IMR-90 (cell line): ENCODE data around the gene MRAP2. TPM values are rescaled to one million over a fixed set of nuclear protein-coding genes. Genes with fewer than 3 reads are reported as not detected.

ENCODE experiments used
- ATAC-seq: fragments of 200-7000 bp; cut with Tn5 transposase; 2 replicates; pipeline ENCODE4 v1.9.1; 2020; ENCODE audit warnings: low read depth, mild to moderate bottlenecking, moderate library complexity
- BruUV-seq: library from RNA; stranded (reverse); fragments of 400-500 nt; replicated peaks from 2 replicates; lab custom pipeline; 2021; lab: Mats Ljungman, UMichigan
- CTCF ChIA-PET: fragments of 300-600 bp; formaldehyde crosslinking; extraction: SDS; loops from one replicate; lab custom pipeline; 2021; ENCODE audit warnings: antibody characterized with exemption; lab: Yijun Ruan, JAX
- POLR2A ChIA-PET: fragments of 300-600 bp; sonication (Branson Sonifier 250); formaldehyde crosslinking; loops from one replicate; lab custom pipeline; 2022; ENCODE audit warnings: antibody characterized with exemption; ENCODE audit not compliant: unreplicated experiment; lab: Charles Lee
- DNase-seq: peaks from one replicate; pipeline ENCODE4 v3.0.0; 2013
- H2AFZ ChIP-seq: replicated peaks from 2 replicates; pipeline ENCODE3; 2013; ENCODE audit warnings: low read length, mild to moderate bottlenecking; ENCODE audit not compliant: poor library complexity
- H2AK5ac ChIP-seq: 2 replicates; pipeline ENCODE4 v1.6.1; 2013; ENCODE audit warnings: low read depth, low read length, inconsistent platforms
- H2AK9ac ChIP-seq: replicated peaks from 2 replicates; pipeline ENCODE3; 2013; ENCODE audit warnings: mild to moderate bottlenecking, low read depth, low read length, moderate library complexity; ENCODE audit not compliant: poor library complexity
- H2BK120ac ChIP-seq: 2 replicates; pipeline ENCODE4 v1.6.1; 2013; ENCODE audit warnings: low read depth, low read length, inconsistent platforms
- H2BK15ac ChIP-seq: 3 replicates; pipeline ENCODE4 v1.6.1; 2013; ENCODE audit warnings: low read depth, low read length, inconsistent platforms
- H2BK20ac ChIP-seq: 2 replicates; pipeline ENCODE4 v1.6.1; 2013; ENCODE audit warnings: low read depth, mild to moderate bottlenecking, inconsistent platforms, low read length, moderate library complexity
- H2BK5ac ChIP-seq: 2 replicates; pipeline ENCODE4 v1.6.1; 2013; ENCODE audit warnings: mild to moderate bottlenecking, low read depth, low read length, inconsistent platforms; ENCODE audit not compliant: poor library complexity, severe bottlenecking
- H3K14ac ChIP-seq: replicated peaks from 2 replicates; pipeline ENCODE4 v1.6.1; 2013; ENCODE audit warnings: low read depth, low read length, inconsistent platforms
- H3K18ac ChIP-seq: 2 replicates; pipeline ENCODE4 v1.6.1; 2013; ENCODE audit warnings: low read depth, low read length, control low read depth
- H3K23ac ChIP-seq: 2 replicates; pipeline ENCODE4 v1.6.1; 2013; ENCODE audit warnings: low read depth, low read length, inconsistent platforms
- H3K27ac ChIP-seq: 2 replicates; pipeline ENCODE4 v1.5.1; 2013; ENCODE audit warnings: mild to moderate bottlenecking, control low read depth, low read length; ENCODE audit not compliant: insufficient read depth
- H3K27me3 ChIP-seq: 2 replicates; pipeline ENCODE4 v1.6.1; 2013; ENCODE audit warnings: low read length; ENCODE audit not compliant: control insufficient read depth, insufficient read depth
- H3K36me3 ChIP-seq: 2 replicates; pipeline ENCODE4 v1.6.1; 2013; ENCODE audit warnings: low read length, mixed read lengths; ENCODE audit not compliant: control insufficient read depth, insufficient read depth
- H3K4ac ChIP-seq: 2 replicates; pipeline ENCODE4 v1.6.1; 2013; ENCODE audit warnings: low read depth, low read length, inconsistent platforms
- H3K4me1 ChIP-seq: 2 replicates; pipeline ENCODE4 v1.6.1; 2013; ENCODE audit warnings: low read length, mixed read lengths; ENCODE audit not compliant: control insufficient read depth, insufficient read depth
- H3K4me2 ChIP-seq: 2 replicates; pipeline ENCODE4 v1.6.1; 2013; ENCODE audit warnings: low read depth, mild to moderate bottlenecking, control low read depth, low read length, moderate library complexity
- H3K4me3 ChIP-seq: 2 replicates; pipeline ENCODE4 v1.5.1; 2013; ENCODE audit warnings: low read depth, mild to moderate bottlenecking, control low read depth, low read length, moderate library complexity; ENCODE audit not compliant: insufficient read depth
- H3K56ac ChIP-seq: 2 replicates; pipeline ENCODE4 v1.6.1; 2013; ENCODE audit warnings: low read length, inconsistent platforms; ENCODE audit not compliant: insufficient read depth; ENCODE audit errors: extremely low read depth
- H3K79me1 ChIP-seq, 2 experiments: 2 replicates each; pipeline ENCODE4 v1.6.1; 2013; ENCODE audit warnings: low read length in 2 of 2, inconsistent platforms in 1 of 2, low read depth in 1 of 2
- H3K9ac ChIP-seq: 2 replicates; pipeline ENCODE4 v1.6.1; 2013; ENCODE audit warnings: low read depth, low read length, control low read depth
- H3K9me1 ChIP-seq: 2 replicates; pipeline ENCODE4 v1.6.1; 2013; ENCODE audit warnings: low read length, inconsistent platforms; ENCODE audit not compliant: insufficient read depth
- H3K9me3 ChIP-seq: 2 replicates; pipeline ENCODE4 v1.6.1; 2013; ENCODE audit warnings: low read length; ENCODE audit not compliant: control insufficient read depth, insufficient read depth
- H4K20me1 ChIP-seq: 2 replicates; pipeline ENCODE4 v1.6.1; 2013; ENCODE audit warnings: low read length, inconsistent platforms; ENCODE audit not compliant: insufficient read depth
- H4K5ac ChIP-seq: 2 replicates; pipeline ENCODE4 v1.6.1; 2013; ENCODE audit warnings: mild to moderate bottlenecking, low read depth, low read length, control low read depth
- H4K8ac ChIP-seq, 2 experiments: 2 replicates each; pipeline ENCODE4 v1.6.1; 2013; ENCODE audit warnings: low read depth in 2 of 2, low read length in 2 of 2, control low read depth in 1 of 2, inconsistent platforms in 1 of 2
- H4K91ac ChIP-seq: 2 replicates; pipeline ENCODE4 v1.6.1; 2013; ENCODE audit warnings: low read depth, low read length, inconsistent platforms; ENCODE audit not compliant: insufficient read depth
- BHLHE40 ChIP-seq: fragments of 150-350 bp; IDR thresholded peaks from 2 replicates; pipeline ENCODE4 v1.6.1; 2016; ENCODE audit warnings: mild to moderate bottlenecking, low read depth, low read length
- CEBPB ChIP-seq: IDR thresholded peaks from 2 replicates; pipeline ENCODE4 v1.6.1; 2012; ENCODE audit warnings: low read depth, low read length, improper control_type of control experiment
- CHD1 ChIP-seq: IDR thresholded peaks from 2 replicates; pipeline ENCODE4 v1.6.1; 2012; ENCODE audit warnings: low read depth, low read length, improper control_type of control experiment
- FOS ChIP-seq: fragments of 150-350 bp; IDR thresholded peaks from 2 replicates; pipeline ENCODE4 v1.6.1; 2016; ENCODE audit warnings: low read depth, low read length
- MAFK ChIP-seq: IDR thresholded peaks from 2 replicates; pipeline ENCODE4 v1.6.1; 2012; ENCODE audit warnings: low read depth, low read length, improper control_type of control experiment
- MAZ ChIP-seq: IDR thresholded peaks from 2 replicates; pipeline ENCODE4 v1.6.1; 2012; ENCODE audit warnings: low read depth, mild to moderate bottlenecking, low read length, improper control_type of control experiment, moderate library complexity, borderline replicate concordance
- NFE2L2 ChIP-seq: fragments of 150-350 bp; IDR thresholded peaks from 2 replicates; pipeline ENCODE4 v1.6.1; 2016; ENCODE audit warnings: low read depth, mild to moderate bottlenecking, low read length
- POLR2A ChIP-seq: IDR thresholded peaks from 2 replicates; pipeline ENCODE4 v1.6.1; 2012; ENCODE audit warnings: mild to moderate bottlenecking, low read depth, low read length
- RCOR1 ChIP-seq: IDR thresholded peaks from 2 replicates; pipeline ENCODE4 v1.6.1; 2012; ENCODE audit warnings: mild to moderate bottlenecking, low read length, improper control_type of control experiment; ENCODE audit not compliant: insufficient replicate concordance
- WGBS, 2 experiments: methylation state at CpG; one replicate each; pipeline versions ENCODE4 v1.1.5 to v1.1.7; 2013; ENCODE audit warnings: missing lambda C conversion rate in 2 of 2; ENCODE audit not compliant: insufficient read length in 1 of 2; ENCODE audit errors: extremely low coverage in 2 of 2; 5-methylcytosine and 5-hydroxymethylcytosine counted together
- dilution Hi-C: fragments of 300-500 bp; cut with HindIII; formaldehyde crosslinking; loops from one replicate; pipeline ENCODE4 v1.14.3; 2018; ENCODE audit warnings: low sequenced_read_pairs; ENCODE audit not compliant: unreplicated experiment
- in situ Hi-C: fragments of 300-500 bp; cut with MboI; formaldehyde crosslinking; loops from 3 replicates; pipeline ENCODE4 v1.14.3; 2019; ENCODE audit warnings: low sequenced_read_pairs, inconsistent platforms, mixed read lengths
- intact Hi-C: fragments of 100-400 bp; cut with micrococcal nuclease; formaldehyde crosslinking; loops from 2 replicates; pipeline ENCODE4 v1.10.0; 2022
- polyA plus RNA-seq, 3 experiments: library from polyadenylated mRNA; depleted of rRNA; stranded (reverse); fragments of >200 nt; gene quantifications; 2 replicates each; pipeline ENCODE4 v1.2.3, GENCODE V29; 2012; ENCODE audit warnings: low replicate concordance in 1 of 3
- total RNA-seq: library from RNA; depleted of rRNA; stranded (reverse); fragments of >200 nt; gene quantifications from 2 replicates; pipeline ENCODE4 v1.2.3, GENCODE V29; 2012
- TF ChIP-seq, protein P1 (sequence below): fragments of 150-350 bp; IDR thresholded peaks from 2 replicates; pipeline ENCODE4 v1.6.1; 2016; ENCODE audit warnings: low read depth, mild to moderate bottlenecking, low read length, moderate library complexity, borderline replicate concordance
- TF ChIP-seq, protein P2 (sequence below): fragments of 150-350 bp; IDR thresholded peaks from 2 replicates; pipeline ENCODE4 v1.6.1; 2017; ENCODE audit warnings: mild to moderate bottlenecking, antibody characterized with exemption, low read length, low read depth
- TF ChIP-seq, protein P3 (sequence below): conservative IDR thresholded peaks from 2 replicates; pipeline ENCODE4 v1.5.1; 2012; ENCODE audit warnings: mild to moderate bottlenecking, low read depth, low read length, improper control_type of control experiment

MRAP2 gene
- total and polyA plus RNA-seq, 2 of the 4 experiments (the other 2 are of a cell fraction) = 0.03 TPM; not detected in 1

DNA sequence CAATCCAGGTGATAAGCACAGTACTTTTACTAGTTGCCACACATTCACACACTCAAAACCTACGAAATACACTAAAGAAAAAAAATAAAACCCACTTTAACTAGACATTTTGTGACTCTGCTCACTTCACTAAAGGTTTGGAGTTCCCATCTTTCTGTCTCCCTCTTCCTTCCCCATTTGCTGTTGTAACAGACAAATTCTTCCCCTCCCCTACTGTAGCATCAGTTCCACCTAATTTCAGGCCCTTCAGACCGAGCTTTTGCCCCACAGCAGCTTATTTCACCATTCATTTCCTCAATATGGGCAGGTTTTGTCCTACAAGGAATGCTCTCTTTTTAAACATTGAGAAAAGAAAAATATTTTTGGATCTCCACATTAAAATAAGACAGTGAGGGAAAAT, 31.3 kb upstream of the MRAP2 start:
- no TSS peak for BruUV-seq

More for the DNA sequence above, 31.3 kb upstream of the MRAP2 start:
- Histone ChIP-seq H2AFZ (no peak overlapping the region), H3K9me1 (no peaks in the 10 kb centered on the region), H3K9ac (no peak overlapping the region), H4K20me1 (no peaks in the 10 kb centered on the region), H3K4me1 (no peaks in the 10 kb centered on the region), H2BK20ac (no peak overlapping the region), H4K5ac (no peak overlapping the region), H2BK5ac (no peak overlapping the region), H3K36me3 (no peaks in the 10 kb centered on the region), H3K4me3 (no peak overlapping the region), H3K18ac (no peak overlapping the region), H4K8ac (no peak overlapping the region), H3K14ac (no peak overlapping the region), H3K4ac (no peak overlapping the region), H3K56ac (no peak overlapping the region), H2BK15ac (no peak overlapping the region), H3K4me2 (no peak overlapping the region), H2AK5ac (no peak overlapping the region), H2AK9ac (no peak overlapping the region), H3K23ac (no peak overlapping the region), H2BK120ac (no peak overlapping the region), H3K27me3 (peaks cover 2% of the 10 kb centered on the region; the same call in 1 of the 2 replicates), H4K91ac (no peak overlapping the region), H3K27ac (no peak overlapping the region), H3K79me1 (no peaks in the 10 kb centered on the region), H3K9me3 (no peaks in the 10 kb centered on the region)
- CTCF ChIA-PET = no interaction called here
- TF ChIP-seq NFE2L2 = no peak
- no peak for TF ChIP-seq FOS
- TF ChIP-seq BHLHE40 = no peak
- TF ChIP-seq POLR2A = no peak
- TF ChIP-seq CHD1 = no peak
- no peak for TF ChIP-seq MAFK
- no peak for TF ChIP-seq CEBPB
- TF ChIP-seq, protein P1, sequence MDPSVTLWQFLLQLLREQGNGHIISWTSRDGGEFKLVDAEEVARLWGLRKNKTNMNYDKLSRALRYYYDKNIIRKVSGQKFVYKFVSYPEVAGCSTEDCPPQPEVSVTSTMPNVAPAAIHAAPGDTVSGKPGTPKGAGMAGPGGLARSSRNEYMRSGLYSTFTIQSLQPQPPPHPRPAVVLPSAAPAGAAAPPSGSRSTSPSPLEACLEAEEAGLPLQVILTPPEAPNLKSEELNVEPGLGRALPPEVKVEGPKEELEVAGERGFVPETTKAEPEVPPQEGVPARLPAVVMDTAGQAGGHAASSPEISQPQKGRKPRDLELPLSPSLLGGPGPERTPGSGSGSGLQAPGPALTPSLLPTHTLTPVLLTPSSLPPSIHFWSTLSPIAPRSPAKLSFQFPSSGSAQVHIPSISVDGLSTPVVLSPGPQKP = no peak
- TF ChIP-seq, protein P2, sequence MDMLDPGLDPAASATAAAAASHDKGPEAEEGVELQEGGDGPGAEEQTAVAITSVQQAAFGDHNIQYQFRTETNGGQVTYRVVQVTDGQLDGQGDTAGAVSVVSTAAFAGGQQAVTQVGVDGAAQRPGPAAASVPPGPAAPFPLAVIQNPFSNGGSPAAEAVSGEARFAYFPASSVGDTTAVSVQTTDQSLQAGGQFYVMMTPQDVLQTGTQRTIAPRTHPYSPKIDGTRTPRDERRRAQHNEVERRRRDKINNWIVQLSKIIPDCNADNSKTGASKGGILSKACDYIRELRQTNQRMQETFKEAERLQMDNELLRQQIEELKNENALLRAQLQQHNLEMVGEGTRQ = no peak
- no peak for TF ChIP-seq MAZ
- no peak for TF ChIP-seq RCOR1
- TF ChIP-seq, protein P3, sequence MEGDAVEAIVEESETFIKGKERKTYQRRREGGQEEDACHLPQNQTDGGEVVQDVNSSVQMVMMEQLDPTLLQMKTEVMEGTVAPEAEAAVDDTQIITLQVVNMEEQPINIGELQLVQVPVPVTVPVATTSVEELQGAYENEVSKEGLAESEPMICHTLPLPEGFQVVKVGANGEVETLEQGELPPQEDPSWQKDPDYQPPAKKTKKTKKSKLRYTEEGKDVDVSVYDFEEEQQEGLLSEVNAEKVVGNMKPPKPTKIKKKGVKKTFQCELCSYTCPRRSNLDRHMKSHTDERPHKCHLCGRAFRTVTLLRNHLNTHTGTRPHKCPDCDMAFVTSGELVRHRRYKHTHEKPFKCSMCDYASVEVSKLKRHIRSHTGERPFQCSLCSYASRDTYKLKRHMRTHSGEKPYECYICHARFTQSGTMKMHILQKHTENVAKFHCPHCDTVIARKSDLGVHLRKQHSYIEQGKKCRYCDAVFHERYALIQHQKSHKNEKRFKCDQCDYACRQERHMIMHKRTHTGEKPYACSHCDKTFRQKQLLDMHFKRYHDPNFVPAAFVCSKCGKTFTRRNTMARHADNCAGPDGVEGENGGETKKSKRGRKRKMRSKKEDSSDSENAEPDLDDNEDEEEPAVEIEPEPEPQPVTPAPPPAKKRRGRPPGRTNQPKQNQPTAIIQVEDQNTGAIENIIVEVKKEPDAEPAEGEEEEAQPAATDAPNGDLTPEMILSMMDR = no peak
- DNase-seq (no peak), ATAC-seq (no peak)
- WGBS, 2 experiments = no CpG with 5 or more reads among the region's 2 CpGs
- POLR2A ChIA-PET = no interaction called here
- in situ Hi-C loops (no loop called here), intact Hi-C loops (no loop called here), dilution Hi-C loops (no loop called here)
